Mesothelial cell of epicardium (in vitro differentiated cells): ENCODE measurements around the gene KIRREL1. TPM values are rescaled to one million over a fixed set of nuclear protein-coding genes. Genes with fewer than 3 reads are reported as not detected.

Experiments used
- DNase-seq, 2 experiments: peaks; one replicate each; pipeline ENCODE4 v3.0.0; 2021; ENCODE audit warnings: low spot score in 2 of 2; ENCODE audit not compliant: unreplicated experiment in 2 of 2
- H3K27ac Mint-ChIP-seq: 2 replicates; pipeline ENCODE4 v1.8.0; 2021; ENCODE audit warnings: mixed read lengths
- H3K27me3 Mint-ChIP-seq: 2 replicates; pipeline ENCODE4 v1.8.0; 2021; ENCODE audit warnings: low read depth, mixed read lengths
- H3K36me3 Mint-ChIP-seq: 2 replicates; pipeline ENCODE4 v1.8.0; 2021; ENCODE audit warnings: mixed read lengths
- H3K4me1 Mint-ChIP-seq: 2 replicates; pipeline ENCODE4 v1.8.0; 2021; ENCODE audit warnings: mixed read lengths
- H3K4me3 Mint-ChIP-seq: 2 replicates; pipeline ENCODE4 v1.8.0; 2021; ENCODE audit warnings: mild to moderate bottlenecking, moderate library complexity, mixed read lengths
- H3K9me3 Mint-ChIP-seq: 2 replicates; pipeline ENCODE4 v1.8.0; 2021; ENCODE audit warnings: mixed read lengths
- CTCF ChIP-seq: fragments of 200-600 bp; sonication (generic); IDR thresholded peaks from one replicate; pipeline ENCODE4 v1.5.0; 2021; ENCODE audit warnings: antibody characterized with exemption; ENCODE audit not compliant: unreplicated experiment
- total RNA-seq: library from RNA; stranded (reverse); gene quantifications from 3 replicates; pipeline ENCODE4 v1.2.1, GENCODE V29; 2021

The KIRREL1 gene
- total RNA-seq, 1 donor from 2014 or later: 178 TPM

- H3K27me3 Mint-ChIP-seq: no peaks in the 10 kb centered on the region
- H3K27ac Mint-ChIP-seq: no peak overlapping the region
- no peak overlapping the region for H3K4me3 Mint-ChIP-seq
- no peaks in the 10 kb centered on the region for H3K9me3 Mint-ChIP-seq
- H3K4me1 Mint-ChIP-seq: peaks cover 25% of the 10 kb centered on the region
- peaks cover 8% of the 10 kb centered on the region for H3K36me3 Mint-ChIP-seq
- no peak for DNase-seq
- no peak for TF ChIP-seq CTCF
Observed at GRCh38 chr1:158099185-158099584, 105.7 kb downstream of the KIRREL1 start.

DNA sequence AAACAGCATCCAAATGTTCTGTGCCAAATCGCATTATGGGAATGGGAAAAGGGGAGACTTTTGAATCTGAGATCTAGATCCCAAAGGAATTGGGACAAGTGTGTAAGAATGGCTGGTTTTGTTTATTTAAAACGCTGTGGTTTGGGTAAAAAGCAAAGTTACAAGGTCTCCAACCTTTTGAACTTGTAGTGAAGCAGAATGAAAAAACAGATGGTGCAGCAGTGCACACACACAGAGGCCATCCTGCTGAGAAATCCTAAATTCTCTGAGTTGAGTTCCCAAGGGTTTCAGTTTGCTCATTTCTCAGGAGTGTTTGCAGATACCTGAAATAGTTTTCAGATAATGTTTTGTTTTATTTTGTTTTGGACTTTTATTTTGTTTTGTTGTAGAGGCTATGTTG, 107.1 kb downstream of the KIRREL1 start:
- Mint-ChIP-seq H3K36me3 (peaks cover 2% of the 10 kb centered on the region), H3K4me1 (peaks cover 38% of the 10 kb centered on the region), H3K4me3 (no peak overlapping the region), H3K27ac (no peak overlapping the region), H3K27me3 (no peaks in the 10 kb centered on the region), H3K9me3 (no peaks in the 10 kb centered on the region)
- DNase-seq: no peak
- no peak for TF ChIP-seq CTCF

GRCh38 chr1:158101455-158101854, 108.0 kb downstream of the KIRREL1 start:
- Mint-ChIP-seq H3K27ac (peak overlapping the region; percentile 13), H3K4me3 (no peak overlapping the region), H3K4me1 (peaks cover 46% of the 10 kb centered on the region), H3K9me3 (no peaks in the 10 kb centered on the region), H3K36me3 (peaks cover 2% of the 10 kb centered on the region), H3K27me3 (no peaks in the 10 kb centered on the region)
- TF ChIP-seq CTCF: no peak
- no peak for DNase-seq

DNA sequence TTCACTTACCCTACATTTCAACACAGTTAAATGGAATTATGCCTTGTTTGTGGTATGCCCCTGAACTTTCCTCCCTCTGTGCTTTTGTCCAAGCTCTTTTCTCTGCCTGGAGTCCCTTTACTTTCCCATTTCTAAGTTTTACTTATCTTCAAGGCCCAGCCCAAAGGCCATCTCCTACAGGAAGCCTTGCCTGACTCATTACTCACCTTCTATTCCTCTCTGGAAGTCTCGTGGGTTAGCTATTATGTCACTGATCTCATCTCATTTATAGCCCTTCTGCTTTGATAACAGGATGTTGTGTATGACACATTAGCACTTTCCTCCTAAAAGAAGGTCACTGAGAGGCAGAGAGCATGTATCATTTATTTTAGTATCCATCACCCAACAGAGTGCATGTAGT, 108.5 kb downstream of the KIRREL1 start:
- TF ChIP-seq CTCF: no peak
- no peak for DNase-seq
- Mint-ChIP-seq H3K4me1 (peaks cover 48% of the 10 kb centered on the region), H3K27me3 (no peaks in the 10 kb centered on the region), H3K36me3 (peaks cover 2% of the 10 kb centered on the region), H3K4me3 (no peak overlapping the region), H3K9me3 (no peaks in the 10 kb centered on the region), H3K27ac (peak overlapping the region; percentile 13)

GRCh38 chr1:158102881-158103674, 109.6 kb downstream of the KIRREL1 start:
- no peak for TF ChIP-seq CTCF
- Mint-ChIP-seq H3K9me3 (no peaks in the 10 kb centered on the region), H3K27me3 (no peaks in the 10 kb centered on the region), H3K4me3 (no peak overlapping the region), H3K4me1 (peaks cover 56% of the 10 kb centered on the region), H3K36me3 (no peaks in the 10 kb centered on the region), H3K27ac (no peak overlapping the region)
- no peak for DNase-seq
